Measurements from ENCODE around the gene KRTAP10-9. TPM values are rescaled to one million over a fixed set of nuclear protein-coding genes. Genes with fewer than 3 reads are reported as not detected.

Gene KRTAP10-9
- total RNA-seq, 2 donors from 2014 or later, result not detected

GRCh38 chr21:44640761-44641160, 13.9 kb downstream of the KRTAP10-9 start:
- Mint-ChIP-seq H3K27ac (no peak overlapping the region), H3K27me3 (ENCODE audit: insufficient read depth) (peaks cover 3% of the 10 kb centered on the region), H3K9me3 (peaks cover 44% of the 10 kb centered on the region), H3K36me3 (ENCODE audit: low read depth) (peaks cover 4% of the 10 kb centered on the region), H3K4me1 (peaks cover 2% of the 10 kb centered on the region), H3K4me3 (no peak overlapping the region)
- DNase-seq, result peak; percentile 15
- Histone ChIP-seq H3K9me3 (ENCODE audit: control insufficient read depth, low read length) (peaks cover 22% of the 10 kb centered on the region), H3K27ac (ENCODE audit: low read depth, low read length) (no peak overlapping the region), H3K9ac (ENCODE audit: extremely low read depth, low read length, poor library complexity, severe bottlenecking) (no peak overlapping the region), H3K4me3 (ENCODE audit: low read length) (no peak overlapping the region), H3K27me3 (ENCODE audit: control insufficient read depth, insufficient read depth, low read length, poor library complexity, severe bottlenecking) (no peaks in the 10 kb centered on the region), H3K4me1 (ENCODE audit: control insufficient read depth, insufficient read depth, low read length) (no peaks in the 10 kb centered on the region), H3K36me3 (ENCODE audit: control insufficient read depth, insufficient read depth, low read length) (no peaks in the 10 kb centered on the region)
- no peak for TF ChIP-seq CTCF (conservative IDR thresholded peaks at IDR 0.05)
- WGBS, 2 experiments (ENCODE audit: insufficient coverage in 1 of 2, insufficient read length in 1 of 2), result 89 to 92% methylated on average over 3 to 5 of the region's 5 CpGs

GRCh38 chr21:44643741-44644310, 16.9 kb downstream of the KRTAP10-9 start:
- H3K4me3 Mint-ChIP-seq, result no peak overlapping the region
- 88 to 97% methylated on average over 8 to 14 of the region's 14 CpGs for WGBS, 2 experiments (ENCODE audit: insufficient coverage in 1 of 2, insufficient read length in 1 of 2)

GRCh38 chr21:44644878-44645277, 18.0 kb downstream of the KRTAP10-9 start:
- WGBS, 2 experiments (ENCODE audit: insufficient coverage in 1 of 2, insufficient read length in 1 of 2), result 86 to 88% methylated on average over 1 to 2 of the region's 2 CpGs
- Histone ChIP-seq H3K4me3 (ENCODE audit: low read length) (no peak overlapping the region), H3K4me1 (ENCODE audit: control insufficient read depth, insufficient read depth, low read length) (no peaks in the 10 kb centered on the region), H3K36me3 (ENCODE audit: control insufficient read depth, insufficient read depth, low read length) (no peaks in the 10 kb centered on the region), H3K27me3 (ENCODE audit: control insufficient read depth, insufficient read depth, low read length, poor library complexity, severe bottlenecking) (no peaks in the 10 kb centered on the region), H3K9ac (ENCODE audit: extremely low read depth, low read length, poor library complexity, severe bottlenecking) (no peak overlapping the region), H3K27ac (ENCODE audit: low read depth, low read length) (no peak overlapping the region), H3K9me3 (ENCODE audit: control insufficient read depth, low read length) (peaks cover 22% of the 10 kb centered on the region)
- Mint-ChIP-seq H3K9me3 (peaks cover 48% of the 10 kb centered on the region), H3K36me3 (ENCODE audit: low read depth) (peaks cover 4% of the 10 kb centered on the region), H3K27me3 (ENCODE audit: insufficient read depth) (peaks cover 3% of the 10 kb centered on the region), H3K4me1 (peaks cover 7% of the 10 kb centered on the region), H3K4me3 (no peak overlapping the region), H3K27ac (no peak overlapping the region)
- no peak for TF ChIP-seq CTCF (conservative IDR thresholded peaks at IDR 0.05)
- DNase-seq, result no peak

More at GRCh38 chr21:44643741-44644310, 16.9 kb downstream of the KRTAP10-9 start:
- no peak for TF ChIP-seq CTCF (conservative IDR thresholded peaks at IDR 0.05)
- H3K27ac ChIP-seq (ENCODE audit: low read depth, low read length), result no peak overlapping the region
- no peak overlapping the region for H3K27ac Mint-ChIP-seq
- H3K4me1 ChIP-seq (ENCODE audit: control insufficient read depth, insufficient read depth, low read length), result no peaks in the 10 kb centered on the region
- peaks cover 7% of the 10 kb centered on the region for H3K4me1 Mint-ChIP-seq
- H3K36me3 Mint-ChIP-seq (ENCODE audit: low read depth), result peaks cover 4% of the 10 kb centered on the region
- H3K9me3 ChIP-seq (ENCODE audit: control insufficient read depth, low read length), result peaks cover 22% of the 10 kb centered on the region
- H3K27me3 ChIP-seq (ENCODE audit: control insufficient read depth, insufficient read depth, low read length, poor library complexity, severe bottlenecking), result no peaks in the 10 kb centered on the region
- H3K36me3 ChIP-seq (ENCODE audit: control insufficient read depth, insufficient read depth, low read length), result no peaks in the 10 kb centered on the region
- peaks cover 48% of the 10 kb centered on the region for H3K9me3 Mint-ChIP-seq
- H3K9ac ChIP-seq (ENCODE audit: extremely low read depth, low read length, poor library complexity, severe bottlenecking), result no peak overlapping the region
- H3K27me3 Mint-ChIP-seq (ENCODE audit: insufficient read depth), result peaks cover 3% of the 10 kb centered on the region
- peak; percentile 26 for DNase-seq
- peak overlapping the region; percentile 33 for H3K4me3 ChIP-seq (ENCODE audit: low read length)

Measured in endodermal cell (in vitro differentiated cells).